Suprapubic skin (tissue), 2 donors: ENCODE data around the gene TBC1D4.

Experiments used
- EP300 ChIP-seq: sonication (generic); formaldehyde crosslinking; IDR thresholded peaks from one replicate; pipeline ENCODE4 v1.6.1; 2017; ENCODE audit warnings: antibody characterized with exemption
- POLR2A ChIP-seq, 2 donors: fragments of 450-650 bp; IDR thresholded peaks; one replicate each; pipeline ENCODE4 v1.6.1; 2017; ENCODE audit warnings: antibody characterized with exemption in 2 of 2, mild to moderate bottlenecking in 2 of 2, moderate library complexity in 2 of 2

DNA sequence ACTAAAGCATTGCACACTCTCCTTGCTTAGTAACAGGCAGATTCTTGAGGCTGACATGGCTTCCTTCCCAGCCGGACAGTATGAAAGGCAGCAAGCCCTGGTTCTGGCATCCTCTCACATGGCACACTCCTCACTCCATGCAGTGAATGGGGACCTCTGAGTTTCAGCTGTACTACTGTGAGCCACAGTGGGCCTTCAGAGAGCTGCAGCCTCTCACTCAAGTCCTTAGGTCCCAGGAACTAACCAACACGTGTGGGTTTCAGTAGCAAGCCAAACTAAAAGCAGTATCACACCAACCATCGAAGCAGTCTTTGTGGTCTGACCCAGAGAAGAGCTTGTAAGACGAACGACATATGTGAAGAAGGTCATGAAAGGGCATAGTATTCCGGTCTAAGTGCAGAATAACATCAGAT, 128.2 kb downstream of the TBC1D4 start:
- TF ChIP-seq EP300 (no peak), POLR2A (IDR thresholded peaks at IDR 0.05) (no peak)
